Gastroesophageal sphincter (tissue), 3 donors: ENCODE data around the gene TMEM40.

Experiments used
- CTCF ChIP-seq, 4 experiments: fragments of 200-600 bp in 2 of 4; fragments of 450-650 bp in 2 of 4; sonication (generic) in 1 of 4; IDR thresholded peaks; one replicate each; pipeline ENCODE4 v1.5.1; 2017 to 2019; ENCODE audit warnings: antibody characterized with exemption in 4 of 4, mild to moderate bottlenecking in 2 of 4, moderate library complexity in 2 of 4
- EP300 ChIP-seq: sonication (generic); formaldehyde crosslinking; IDR thresholded peaks from one replicate; pipeline ENCODE4 v1.6.1; 2017; ENCODE audit warnings: antibody characterized with exemption, mild to moderate bottlenecking
- POLR2A ChIP-seq, 2 donors: fragments of 450-650 bp; IDR thresholded peaks; one replicate each; pipeline ENCODE4 v1.6.1; 2017; ENCODE audit warnings: antibody characterized with exemption in 2 of 2, mild to moderate bottlenecking in 2 of 2, moderate library complexity in 1 of 2
- POLR2AphosphoS5 ChIP-seq: sonication (generic); formaldehyde crosslinking; IDR thresholded peaks from one replicate; pipeline ENCODE4 v1.6.1; 2017; ENCODE audit warnings: antibody characterized with exemption

GRCh38 chr3:12785096-12785495 is 26.0 kb upstream of the TMEM40 start:
- TF ChIP-seq CTCF (IDR thresholded peaks at IDR 0.05) (no peak), EP300 (no peak), POLR2A (IDR thresholded peaks at IDR 0.05) (no peak), POLR2AphosphoS5 (no peak)
